HG03439 (cell line): ENCODE data around the gene STAT6.

Experiments
- ATAC-seq: cut with Tn5 transposase; IDR thresholded peaks from one replicate; pipeline ENCODE4 v1.9.1; 2021; ENCODE audit warnings: mild to moderate bottlenecking, moderate library complexity; ENCODE audit not compliant: unreplicated experiment

The STAT6 gene

GRCh38 chr12:57103856-57104255, 7.3 kb downstream of the STAT6 start:
- no peak for ATAC-seq

GRCh38 chr12:57101892-57102695, 9.1 kb downstream of the STAT6 start:
- no peak for ATAC-seq

DNA sequence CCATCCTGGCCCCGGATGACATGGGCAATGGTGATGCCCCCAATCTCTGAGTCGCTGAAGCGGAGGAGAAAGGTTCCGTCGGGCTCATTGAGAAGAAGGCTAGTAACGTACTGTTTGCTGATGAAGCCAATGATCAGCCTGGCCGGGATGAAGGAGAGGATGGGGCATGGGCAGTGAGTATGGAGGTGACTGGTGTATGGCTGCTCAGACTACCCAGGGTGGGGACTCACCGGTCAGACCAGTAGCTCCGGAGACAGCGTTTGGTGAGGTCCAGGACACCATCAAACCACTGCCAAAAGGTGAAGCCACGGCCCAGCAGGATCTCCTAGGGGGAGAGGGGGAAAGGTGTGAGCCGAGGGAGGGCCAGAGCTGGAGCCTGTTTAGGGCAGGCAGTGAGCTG, 11.4 kb downstream of the STAT6 start:
- ATAC-seq: no peak

DNA sequence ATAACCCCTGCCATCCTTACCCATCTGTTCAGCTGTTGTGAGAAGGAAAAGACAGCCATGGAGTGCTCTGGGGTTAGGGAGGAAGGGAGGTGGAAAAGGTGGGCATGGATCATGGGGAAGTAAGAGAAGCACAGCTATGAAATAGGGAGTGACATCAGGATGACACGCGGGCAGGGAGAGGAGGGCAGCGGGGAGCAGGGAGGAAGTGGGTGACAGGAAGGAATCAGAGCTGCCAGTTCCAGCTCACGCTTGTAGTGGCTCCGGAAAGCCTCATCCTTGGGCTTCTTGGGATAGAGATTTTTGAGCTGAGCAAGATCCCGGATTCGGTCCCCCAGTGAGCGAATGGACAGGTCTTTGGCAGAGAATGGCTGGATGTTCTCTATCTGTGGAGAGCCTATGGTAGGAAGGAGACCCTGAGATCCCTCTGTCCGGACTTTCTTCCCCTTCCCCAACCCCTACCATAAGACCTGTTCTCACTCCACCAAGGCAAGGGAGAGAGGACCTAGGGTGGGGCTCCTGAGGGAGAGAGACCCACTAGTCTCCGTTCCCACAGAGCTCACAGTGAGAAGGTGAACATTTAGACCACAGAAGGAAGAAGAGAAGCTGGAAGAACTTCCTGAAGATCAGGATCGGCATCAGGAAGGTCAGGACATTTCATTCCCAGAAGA, 12.0 kb downstream of the STAT6 start:
- no peak for ATAC-seq

DNA sequence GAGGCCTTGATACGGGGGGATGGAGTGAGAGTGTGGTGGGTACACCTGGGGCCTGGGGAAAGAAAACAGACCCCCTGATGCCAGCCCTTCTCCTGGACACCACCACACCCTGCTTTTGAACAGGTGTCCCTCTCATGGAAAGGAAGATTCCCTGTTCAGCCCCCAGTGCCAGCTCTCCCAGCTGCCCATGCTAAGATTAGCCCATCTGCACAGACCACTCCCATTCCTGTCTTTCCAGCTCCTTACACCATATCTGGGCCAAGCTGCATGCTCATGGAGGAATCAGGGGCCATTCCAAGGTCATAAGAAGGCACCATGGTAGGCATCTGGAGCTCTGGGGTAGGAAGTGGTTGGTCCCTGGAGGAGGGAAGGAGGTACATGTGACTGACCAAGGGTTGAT, 12.6 kb downstream of the STAT6 start:
- ATAC-seq: no peak

DNA sequence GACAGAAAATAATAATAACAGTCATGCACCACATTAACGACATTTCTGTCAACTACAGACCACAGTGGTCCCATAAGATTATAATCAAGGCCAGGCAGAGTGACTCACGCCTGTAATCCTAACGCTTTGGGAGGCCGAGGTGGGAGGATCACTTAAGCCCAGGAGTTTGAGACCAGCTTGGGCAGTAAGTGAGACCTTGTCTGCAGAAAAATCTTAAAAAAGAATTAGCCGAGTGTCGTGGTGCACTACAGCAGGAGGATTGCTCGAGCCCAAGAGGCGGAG, 13.7 kb downstream of the STAT6 start:
- ATAC-seq: no peak

DNA sequence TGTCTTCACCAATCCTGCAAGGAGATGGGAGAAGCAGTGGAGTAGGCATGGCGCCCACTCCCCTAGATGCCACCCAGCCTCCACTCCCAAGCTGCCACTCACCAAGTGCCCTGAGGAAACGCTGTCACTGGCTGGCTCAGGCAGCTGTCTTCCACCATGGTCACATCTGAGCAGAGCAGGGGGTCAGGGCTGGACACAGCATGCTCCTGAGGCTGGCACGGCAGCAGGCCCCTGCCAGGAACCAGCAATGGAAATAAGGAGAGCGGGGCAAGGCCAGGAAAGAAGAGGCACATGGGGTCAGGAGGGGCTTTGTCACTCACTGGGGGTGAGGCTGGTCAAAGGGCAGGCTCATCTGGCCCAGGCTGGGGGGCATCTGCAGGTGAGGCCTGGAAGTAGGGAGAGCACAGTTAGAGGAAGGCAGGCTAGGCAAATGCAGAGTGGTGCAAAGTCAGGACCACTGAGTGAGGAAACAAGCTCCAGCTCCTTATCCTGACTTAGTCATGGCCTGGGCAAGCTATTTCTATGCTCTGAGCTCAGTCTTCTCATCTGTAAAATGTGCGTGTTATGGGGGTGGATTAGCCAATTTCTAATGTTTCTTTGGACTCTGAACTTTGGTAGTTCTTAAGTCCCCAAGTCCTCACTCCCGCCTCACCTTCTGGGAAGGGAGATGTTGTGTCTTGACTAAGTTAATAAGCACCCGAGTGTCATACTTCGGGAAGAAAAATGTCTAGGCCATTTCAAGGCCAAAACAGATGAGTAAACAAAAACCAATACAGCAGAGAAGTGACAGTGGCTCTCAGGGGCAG, 14.2 kb downstream of the STAT6 start:
- ATAC-seq: no peak

- no peak for ATAC-seq
Measured at GRCh38 chr12:57096099-57096572, 15.0 kb downstream of the STAT6 start.

DNA sequence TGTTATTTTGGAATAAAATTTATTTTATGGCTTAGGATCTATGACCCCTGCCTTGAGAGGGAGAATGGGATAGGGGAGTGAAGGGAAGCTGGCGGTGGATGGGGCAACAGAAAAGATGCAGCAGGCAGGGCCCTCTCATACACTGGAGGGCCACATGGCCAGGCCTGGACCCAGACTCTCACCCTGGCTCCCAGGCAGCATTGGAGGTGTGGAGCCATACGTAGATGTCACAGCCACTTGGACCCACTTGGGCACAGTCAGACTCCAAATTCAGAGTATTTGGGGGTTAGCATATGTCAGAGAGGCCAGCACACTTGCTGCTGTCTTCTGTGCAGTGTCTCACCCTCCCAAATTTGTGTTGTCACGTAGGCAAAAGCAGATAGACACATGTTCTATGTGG, 15.7 kb downstream of the STAT6 start:
- ATAC-seq: no peak

- ATAC-seq: no peak
Measured at GRCh38 chr12:57094208-57095160, 16.7 kb downstream of the STAT6 start.

GRCh38 chr12:57093415-57094207, 17.6 kb downstream of the STAT6 start:
- no peak for ATAC-seq

DNA sequence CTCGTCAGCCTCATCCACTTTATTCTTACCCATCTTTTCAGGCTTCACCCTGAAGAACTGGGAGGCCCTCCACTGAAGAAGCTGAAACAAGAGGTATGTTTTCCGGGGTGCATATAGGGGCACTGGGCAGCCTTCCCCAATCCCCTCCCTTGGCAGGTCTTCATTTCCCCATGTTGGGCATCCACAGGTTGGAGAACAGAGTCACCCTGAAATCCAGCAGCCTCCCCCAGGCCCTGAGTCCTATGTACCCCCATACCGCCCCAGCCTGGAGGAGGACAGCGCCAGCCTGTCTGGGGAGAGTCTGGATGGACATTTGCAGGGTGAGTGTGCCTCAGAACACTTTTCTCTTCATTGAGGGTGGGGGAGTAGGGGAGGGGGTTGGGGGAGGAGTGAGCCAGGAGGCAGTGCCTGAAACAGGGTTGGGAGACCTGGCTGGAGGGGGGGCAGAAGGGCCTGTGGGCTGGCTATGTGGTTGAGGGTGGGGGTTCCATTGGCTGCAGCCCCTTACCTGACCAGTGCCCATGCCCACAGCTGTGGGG, 18.2 kb downstream of the STAT6 start:
- no peak for ATAC-seq

GRCh38 chr12:57092529-57092862, 18.7 kb downstream of the STAT6 start:
- no peak for ATAC-seq

DNA sequence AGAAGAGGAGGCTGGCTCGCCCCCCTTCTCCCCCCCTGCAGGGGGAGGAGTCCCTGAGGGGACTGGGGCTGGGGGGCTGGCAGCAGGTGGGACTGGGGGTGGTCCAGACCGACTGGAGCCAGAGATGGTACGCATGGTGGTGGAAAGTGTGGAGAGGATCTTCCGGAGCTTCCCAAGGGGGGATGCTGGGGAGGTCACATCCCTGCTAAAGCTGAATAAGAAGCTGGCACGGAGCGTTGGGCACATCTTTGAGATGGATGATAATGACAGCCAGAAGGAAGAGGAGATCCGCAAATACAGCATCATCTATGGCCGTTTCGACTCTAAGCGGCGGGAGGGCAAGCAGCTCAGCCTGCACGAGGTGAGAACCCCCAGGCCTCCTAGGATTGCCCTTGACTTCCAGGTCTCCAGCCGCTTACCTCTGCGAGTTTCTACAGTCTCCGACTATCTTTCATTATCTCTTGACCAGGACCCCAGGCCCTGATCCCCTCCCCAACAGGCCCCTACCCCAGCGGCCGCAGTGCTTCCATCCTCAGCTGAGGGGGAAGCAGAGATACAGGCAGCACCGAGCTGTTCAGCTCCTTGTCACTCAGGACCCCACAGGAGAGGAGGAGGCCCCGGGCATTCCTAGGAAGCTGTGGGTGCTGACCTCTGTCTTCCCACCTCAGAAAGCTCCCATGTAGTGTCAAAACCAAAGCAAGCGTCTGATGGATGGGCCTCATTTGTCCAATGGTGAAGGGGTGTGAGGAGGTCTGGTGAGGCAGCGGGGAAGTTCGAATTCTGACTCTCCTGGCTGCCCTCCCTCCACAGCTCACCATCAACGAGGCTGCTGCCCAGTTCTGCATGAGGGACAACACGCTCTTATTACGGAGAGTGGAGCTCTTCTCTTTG, 19.3 kb downstream of the STAT6 start:
- ATAC-seq: no peak

DNA sequence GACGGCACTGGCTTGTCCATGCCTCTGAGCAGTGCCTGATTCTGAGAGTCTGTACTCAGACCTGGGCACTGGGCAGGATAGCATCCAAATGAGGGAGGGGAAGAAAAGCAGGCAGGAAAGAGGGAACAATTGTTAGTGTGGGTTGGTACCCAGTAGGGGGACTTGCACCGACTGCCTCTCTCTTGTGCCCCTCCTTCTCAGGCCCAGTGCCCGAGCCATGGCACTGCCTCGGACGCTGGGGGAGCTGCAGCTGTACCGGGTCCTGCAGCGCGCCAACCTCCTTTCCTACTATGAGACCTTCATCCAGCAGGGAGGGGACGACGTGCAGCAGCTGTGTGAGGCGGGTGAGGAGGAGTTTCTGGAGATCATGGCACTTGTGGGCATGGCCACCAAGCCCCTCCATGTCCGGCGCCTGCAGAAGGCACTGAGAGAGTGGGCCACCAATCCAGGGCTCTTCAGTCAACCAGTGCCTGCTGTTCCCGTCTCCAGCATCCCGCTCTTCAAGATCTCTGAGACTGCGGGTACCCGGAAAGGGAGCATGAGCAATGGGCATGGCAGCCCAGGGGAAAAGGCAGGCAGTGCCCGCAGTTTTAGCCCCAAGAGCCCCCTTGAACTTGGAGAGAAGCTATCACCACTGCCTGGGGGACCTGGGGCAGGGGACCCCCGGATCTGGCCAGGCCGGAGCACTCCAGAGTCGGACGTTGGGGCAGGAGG, 20.1 kb downstream of the STAT6 start:
- no peak for ATAC-seq

- no peak for ATAC-seq
Measured at GRCh38 chr12:57090490-57090889, 20.7 kb downstream of the STAT6 start.

DNA sequence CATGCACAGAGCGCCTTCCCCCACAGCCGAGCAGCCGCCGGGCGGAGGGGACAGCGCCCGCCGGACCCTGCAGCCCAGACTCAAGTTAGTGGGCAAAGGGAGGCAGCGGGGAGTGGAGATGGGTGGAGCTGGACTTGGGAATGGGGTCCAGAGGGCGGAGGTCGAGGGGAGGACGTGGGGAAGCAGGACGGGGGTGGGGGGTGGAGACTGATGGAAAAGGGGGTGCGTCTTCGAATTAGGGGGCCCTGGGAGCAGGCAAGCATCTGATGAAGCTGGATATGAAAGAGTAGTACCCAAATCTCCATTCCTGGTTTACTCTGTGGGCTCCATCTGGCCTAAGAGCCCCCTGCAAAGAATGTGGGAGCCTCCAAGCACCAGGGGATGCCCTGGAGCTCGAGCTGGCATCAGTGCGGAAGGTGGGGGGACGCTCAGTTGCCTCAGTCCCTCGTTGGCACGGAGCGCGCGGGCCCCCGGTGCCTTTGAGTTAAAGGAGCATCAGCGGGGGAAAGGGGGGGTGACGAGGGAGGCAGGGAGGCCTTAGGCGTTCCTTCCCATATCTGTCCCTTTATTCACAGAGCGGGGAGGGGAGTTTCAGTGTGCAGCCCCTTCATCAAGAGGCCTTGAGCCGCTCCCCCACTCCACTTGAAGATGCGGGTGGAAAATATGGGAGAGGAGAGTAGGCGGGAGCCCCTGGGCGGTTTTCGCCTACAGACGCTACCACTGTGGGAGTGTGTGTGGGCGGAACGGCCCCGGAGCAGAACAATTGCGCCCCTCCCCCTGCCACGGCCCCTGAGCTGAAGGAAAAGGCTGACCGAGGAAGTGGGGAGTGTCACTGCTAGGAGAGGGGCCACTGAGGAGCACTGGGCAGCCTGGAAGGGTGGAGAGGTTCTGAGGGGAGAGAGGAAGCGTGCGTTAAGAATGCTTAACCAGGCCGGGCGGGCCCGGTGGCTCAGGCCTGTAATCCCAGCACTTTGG, 21.6 kb downstream of the STAT6 start:
- ATAC-seq: no peak
